C4-2B (cell line): ENCODE measurements around the gene SUMO4.

Experiments used
- ZFX ChIP-seq: fragments of 450-650 bp; IDR thresholded peaks from 2 replicates; pipeline ENCODE4 v1.6.1; 2017
- TF ChIP-seq, protein P1 (sequence below): fragments of 450-650 bp; conservative IDR thresholded peaks from 2 replicates; pipeline ENCODE4 v1.5.1; 2017; ENCODE audit warnings: mild to moderate bottlenecking

DNA sequence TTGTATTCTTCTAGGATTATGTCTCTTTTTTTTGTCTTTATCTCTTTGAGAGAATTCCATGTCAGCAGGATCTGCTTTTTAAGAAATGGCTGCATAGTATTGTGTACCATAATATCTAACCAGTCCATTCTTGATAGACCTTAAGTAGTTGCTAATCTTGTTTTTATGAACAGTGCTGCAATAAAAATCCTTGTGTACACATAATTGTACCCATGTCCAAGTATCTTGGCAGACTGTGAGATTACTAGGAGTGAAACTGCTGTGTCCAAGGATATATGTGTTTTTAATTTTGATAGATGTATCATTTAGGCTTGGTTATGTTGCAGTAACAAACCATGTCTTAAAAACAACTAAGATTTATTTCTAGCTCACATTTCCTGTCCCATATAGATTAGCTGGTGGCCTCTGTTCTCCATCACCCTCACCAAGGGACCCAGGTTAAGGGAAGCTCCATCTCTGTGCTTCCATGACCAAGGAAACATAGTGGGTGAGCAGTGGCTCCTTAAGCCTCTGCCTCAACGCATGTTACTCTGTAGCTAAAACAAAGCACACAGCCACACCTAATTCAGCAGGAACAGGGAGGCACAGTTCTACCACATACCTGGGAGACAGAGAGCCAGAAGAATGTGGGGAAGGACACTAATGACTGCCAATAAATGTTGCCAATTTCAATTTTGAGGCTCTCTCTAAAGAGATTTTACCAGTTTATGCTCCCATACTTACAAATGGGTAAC is 12.1 kb upstream of the SUMO4 start:
- TF ChIP-seq, protein P1, sequence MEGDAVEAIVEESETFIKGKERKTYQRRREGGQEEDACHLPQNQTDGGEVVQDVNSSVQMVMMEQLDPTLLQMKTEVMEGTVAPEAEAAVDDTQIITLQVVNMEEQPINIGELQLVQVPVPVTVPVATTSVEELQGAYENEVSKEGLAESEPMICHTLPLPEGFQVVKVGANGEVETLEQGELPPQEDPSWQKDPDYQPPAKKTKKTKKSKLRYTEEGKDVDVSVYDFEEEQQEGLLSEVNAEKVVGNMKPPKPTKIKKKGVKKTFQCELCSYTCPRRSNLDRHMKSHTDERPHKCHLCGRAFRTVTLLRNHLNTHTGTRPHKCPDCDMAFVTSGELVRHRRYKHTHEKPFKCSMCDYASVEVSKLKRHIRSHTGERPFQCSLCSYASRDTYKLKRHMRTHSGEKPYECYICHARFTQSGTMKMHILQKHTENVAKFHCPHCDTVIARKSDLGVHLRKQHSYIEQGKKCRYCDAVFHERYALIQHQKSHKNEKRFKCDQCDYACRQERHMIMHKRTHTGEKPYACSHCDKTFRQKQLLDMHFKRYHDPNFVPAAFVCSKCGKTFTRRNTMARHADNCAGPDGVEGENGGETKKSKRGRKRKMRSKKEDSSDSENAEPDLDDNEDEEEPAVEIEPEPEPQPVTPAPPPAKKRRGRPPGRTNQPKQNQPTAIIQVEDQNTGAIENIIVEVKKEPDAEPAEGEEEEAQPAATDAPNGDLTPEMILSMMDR: no peak
- no peak for TF ChIP-seq ZFX
